OCI-LY1 (cell line): ENCODE results near the gene TPST1.

ENCODE experiments used
- CTCF ChIP-seq: fragments of 200-600 bp; sonication (generic), shearing (Covaris generic); IDR thresholded peaks from 2 replicates; pipeline ENCODE4 v1.5.1; 2017; ENCODE audit warnings: mild to moderate bottlenecking, antibody characterized with exemption, low read length, moderate library complexity, mixed read lengths
- EZH2 ChIP-seq: fragments of 200-600 bp; sonication (generic), shearing (Covaris generic); IDR thresholded peaks from 2 replicates; pipeline ENCODE4 v1.8.0; 2017; ENCODE audit warnings: borderline replicate concordance, mixed run types, mild to moderate bottlenecking, antibody characterized with exemption, low read length, moderate library complexity, mixed read lengths

- TF ChIP-seq CTCF: no peak
- no peak for TF ChIP-seq EZH2
These were observed 1.8 kb downstream of the TPST1 start for GRCh38 chr7:66206934-66207240.
